Measurements from ENCODE around the gene TICAM1. TPM values are rescaled to one million over a fixed set of nuclear protein-coding genes. Genes with fewer than 3 reads are reported as not detected.

TICAM1 gene
- total and polyA plus RNA-seq, 2 of the 8 experiments (the other 6 are each of a cell fraction or from before 2014, with no cell fraction given): 0.41 to 0.65 TPM

- TF ChIP-seq HDAC2 (IDR thresholded peaks at IDR 0.05; ENCODE audit: borderline replicate concordance in 1 of 2, low read depth in 2 of 2, low read length in 2 of 2) (no peak), RFX5 (IDR thresholded peaks at IDR 0.05; ENCODE audit: borderline replicate concordance, low read depth, low read length) (no peak), RNF2 (IDR thresholded peaks at IDR 0.05; ENCODE audit: borderline replicate concordance, low read depth, low read length, missing control alignments, poor library complexity, severe bottlenecking) (no peak)
These were observed 21.0 kb upstream of the TICAM1 start (continued) for GRCh38 chr19:4852484-4852883.

Measured in H1 (cell line).